Activated B cell treated with CpG ODN at 0.5 μM for 24 hours (primary cell): ENCODE data around the gene ARHGEF19. TPM values are rescaled to one million over a fixed set of nuclear protein-coding genes. Genes with fewer than 3 reads are reported as not detected.
"Not testable (repeated sequence)": the region's sequence is repeated elsewhere in the genome, so short reads cannot be mapped to it uniquely, and the experiment has no call there.

Source experiments
- ATAC-seq: fragments of 200-7000 bp; cut with Tn5 transposase; one replicate; pipeline ENCODE4 v1.10.0; 2021; ENCODE audit warnings: low read depth, mild to moderate bottlenecking, moderate library complexity
- CTCF ChIA-PET: fragments of 350-600 bp; sonication (Branson Sonifier 250); formaldehyde crosslinking; loops from one replicate; lab custom pipeline; 2021; ENCODE audit warnings: antibody characterized with exemption; lab: Charles Lee
- POLR2A ChIA-PET: fragments of 350-600 bp; sonication (Branson Sonifier 250); formaldehyde crosslinking; loops from one replicate; lab custom pipeline; 2021; ENCODE audit warnings: antibody characterized with exemption; lab: Charles Lee
- DNase-seq: peaks from one replicate; pipeline ENCODE4 v3.0.0; 2022
- H3K27ac Mint-ChIP-seq: one replicate; pipeline ENCODE4 v1.8.0; 2020; ENCODE audit warnings: mixed read lengths
- H3K27me3 Mint-ChIP-seq: one replicate; pipeline ENCODE4 v1.8.0; 2021; ENCODE audit warnings: mixed read lengths
- H3K36me3 Mint-ChIP-seq: one replicate; pipeline ENCODE4 v1.8.0; 2021; ENCODE audit warnings: low read depth, mixed read lengths
- H3K4me1 Mint-ChIP-seq: one replicate; pipeline ENCODE4 v1.8.0; 2021; ENCODE audit warnings: mixed read lengths
- H3K4me3 Mint-ChIP-seq: one replicate; pipeline ENCODE4 v1.8.0; 2020; ENCODE audit warnings: mild to moderate bottlenecking, mixed read lengths
- H3K9me3 Mint-ChIP-seq: one replicate; pipeline ENCODE4 v1.8.0; 2020; ENCODE audit warnings: mixed read lengths
- intact Hi-C: fragments of 100-400 bp; cut with micrococcal nuclease; formaldehyde crosslinking; loops from one replicate; pipeline ENCODE4 v1.15.1; 2024
- total RNA-seq: library from RNA; stranded (reverse); gene quantifications from 2 replicates; pipeline ENCODE4 v1.2.3, GENCODE V29; 2022
- TF ChIP-seq, protein P1 (sequence below): fragments of 200-600 bp; IDR thresholded peaks from one replicate; pipeline ENCODE4 v1.8.0; 2022; ENCODE audit warnings: antibody characterized with exemption, mild to moderate bottlenecking

The ARHGEF19 gene
- 7.6 and 7.7 TPM in 2 replicates for total RNA-seq

DNA sequence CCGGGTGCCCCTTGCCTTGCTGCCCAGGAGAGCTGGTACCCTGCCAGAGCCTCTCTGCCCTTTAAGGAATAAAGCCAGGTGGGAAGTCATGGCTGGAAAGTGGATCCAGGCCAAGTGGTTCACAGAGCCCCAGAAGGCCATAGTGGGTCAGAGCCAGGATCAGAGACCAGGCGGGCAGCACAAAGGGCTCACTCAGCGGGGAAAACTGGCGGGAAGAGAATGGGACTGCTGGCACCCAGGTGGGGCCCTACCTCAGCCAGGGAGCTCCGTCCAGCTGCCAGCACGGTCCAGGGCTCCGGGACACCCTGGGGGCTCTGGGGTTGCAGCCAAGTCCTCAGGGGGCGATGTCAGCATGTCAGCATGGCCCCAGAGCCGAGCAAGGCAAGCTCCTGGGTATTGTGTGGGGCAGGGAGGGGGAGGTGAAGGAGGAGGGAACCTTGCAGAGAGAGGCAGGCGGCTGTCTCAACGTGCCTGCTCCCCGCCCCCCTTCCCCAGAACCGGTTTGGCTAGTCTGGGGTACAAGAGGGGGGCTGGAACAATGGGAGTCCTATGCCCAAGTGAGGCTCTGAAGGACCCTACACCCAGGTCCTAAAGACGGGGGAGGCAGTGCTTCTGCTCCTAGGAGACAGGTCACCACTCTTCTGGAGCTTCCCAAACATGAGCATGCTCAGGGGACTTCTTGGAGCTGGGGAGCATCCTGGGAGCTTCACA, at the start of gene ARHGEF19:
ARHGEF19 (minus strand) TSS at position 402 of the 711 bp plus-strand sequence. CDS start 3,598 bp downstream, outside the sequence.
- POLR2A ChIA-PET: no interaction called here
- Mint-ChIP-seq H3K27ac (no peak within 1 kb of the TSS), H3K9me3 (no peaks in the 10 kb centered on the region)

DNA sequence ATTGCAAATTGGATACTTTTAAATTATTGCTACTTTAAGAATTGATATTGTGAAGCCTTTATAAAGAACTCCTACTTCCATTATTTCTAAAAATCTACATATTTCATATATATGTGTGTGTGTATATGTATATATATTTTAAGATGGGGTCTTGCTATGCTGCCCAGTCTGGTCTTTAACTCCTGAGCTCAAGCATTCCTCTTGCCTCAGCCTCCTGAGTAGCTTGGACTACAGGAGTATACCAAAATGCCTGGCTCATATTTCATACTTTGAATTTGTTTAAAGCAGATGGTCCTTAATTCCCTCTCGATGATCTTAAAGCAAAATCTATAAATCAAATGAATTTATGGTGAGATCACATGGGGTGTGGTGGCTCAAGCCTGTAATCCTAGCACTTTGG, 49.6 kb upstream of the ARHGEF19 start:
- DNase-seq: no peak
- no peak overlapping the region for H3K27ac Mint-ChIP-seq
- no peaks in the 10 kb centered on the region for H3K4me1 Mint-ChIP-seq
- ChIA-PET POLR2A (no interaction called here), CTCF (no interaction called here)
- no peak overlapping the region for H3K4me3 Mint-ChIP-seq
- intact Hi-C loops: no loop called here
- TF ChIP-seq, protein P1, sequence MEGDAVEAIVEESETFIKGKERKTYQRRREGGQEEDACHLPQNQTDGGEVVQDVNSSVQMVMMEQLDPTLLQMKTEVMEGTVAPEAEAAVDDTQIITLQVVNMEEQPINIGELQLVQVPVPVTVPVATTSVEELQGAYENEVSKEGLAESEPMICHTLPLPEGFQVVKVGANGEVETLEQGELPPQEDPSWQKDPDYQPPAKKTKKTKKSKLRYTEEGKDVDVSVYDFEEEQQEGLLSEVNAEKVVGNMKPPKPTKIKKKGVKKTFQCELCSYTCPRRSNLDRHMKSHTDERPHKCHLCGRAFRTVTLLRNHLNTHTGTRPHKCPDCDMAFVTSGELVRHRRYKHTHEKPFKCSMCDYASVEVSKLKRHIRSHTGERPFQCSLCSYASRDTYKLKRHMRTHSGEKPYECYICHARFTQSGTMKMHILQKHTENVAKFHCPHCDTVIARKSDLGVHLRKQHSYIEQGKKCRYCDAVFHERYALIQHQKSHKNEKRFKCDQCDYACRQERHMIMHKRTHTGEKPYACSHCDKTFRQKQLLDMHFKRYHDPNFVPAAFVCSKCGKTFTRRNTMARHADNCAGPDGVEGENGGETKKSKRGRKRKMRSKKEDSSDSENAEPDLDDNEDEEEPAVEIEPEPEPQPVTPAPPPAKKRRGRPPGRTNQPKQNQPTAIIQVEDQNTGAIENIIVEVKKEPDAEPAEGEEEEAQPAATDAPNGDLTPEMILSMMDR: no peak
- peaks cover 6% of the 10 kb centered on the region for H3K36me3 Mint-ChIP-seq
- no peaks in the 10 kb centered on the region for H3K9me3 Mint-ChIP-seq
- no peaks in the 10 kb centered on the region for H3K27me3 Mint-ChIP-seq
- no peak for ATAC-seq

More for the DNA sequence above, at the start of gene ARHGEF19:
- ATAC-seq: no peak
- H3K4me1 Mint-ChIP-seq: peaks cover 18% of the 10 kb centered on the region
- intact Hi-C loops: no loop called here
- TF ChIP-seq, protein P1: no peak
- H3K36me3 Mint-ChIP-seq: no peaks in the 10 kb centered on the region
- H3K27me3 Mint-ChIP-seq: peaks cover 4% of the 10 kb centered on the region
- CTCF ChIA-PET: no interaction called here
- no peak for DNase-seq
- H3K4me3 Mint-ChIP-seq: no peak within 1 kb of the TSS

DNA sequence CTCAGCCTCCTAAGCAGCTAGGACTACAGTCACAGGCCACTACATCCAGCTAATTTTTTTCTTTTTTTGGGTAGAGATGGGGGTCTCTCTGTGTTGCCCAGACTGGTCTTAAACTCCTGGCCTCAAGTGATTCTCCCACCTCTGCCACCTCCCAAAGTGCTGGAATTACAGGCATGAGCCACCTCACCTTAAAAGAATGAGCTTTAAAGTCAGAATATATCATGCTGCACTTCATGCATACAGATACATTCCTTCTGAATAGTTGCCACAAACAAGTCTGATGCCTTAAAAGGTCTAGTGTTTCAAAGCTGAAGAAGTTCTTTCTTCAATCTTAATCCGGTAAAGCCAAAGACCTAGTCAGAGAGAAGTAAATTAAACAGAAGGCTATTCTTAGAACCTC, 48.4 kb upstream of the ARHGEF19 start:
- Mint-ChIP-seq H3K4me3 (no peak overlapping the region), H3K27ac (no peak overlapping the region), H3K36me3 (peaks cover 15% of the 10 kb centered on the region), H3K4me1 (no peaks in the 10 kb centered on the region), H3K27me3 (no peaks in the 10 kb centered on the region), H3K9me3 (no peaks in the 10 kb centered on the region)
- intact Hi-C loops: no loop called here
- POLR2A ChIA-PET: no interaction called here
- CTCF ChIA-PET: interaction anchor here (0.7 kb wide), 1 partner anchor 183 kb away, joined by 3 read pairs; no protein-coding TSS in a partner anchor
- TF ChIP-seq, protein P1: no peak
- DNase-seq: no peak
- no peak for ATAC-seq

DNA sequence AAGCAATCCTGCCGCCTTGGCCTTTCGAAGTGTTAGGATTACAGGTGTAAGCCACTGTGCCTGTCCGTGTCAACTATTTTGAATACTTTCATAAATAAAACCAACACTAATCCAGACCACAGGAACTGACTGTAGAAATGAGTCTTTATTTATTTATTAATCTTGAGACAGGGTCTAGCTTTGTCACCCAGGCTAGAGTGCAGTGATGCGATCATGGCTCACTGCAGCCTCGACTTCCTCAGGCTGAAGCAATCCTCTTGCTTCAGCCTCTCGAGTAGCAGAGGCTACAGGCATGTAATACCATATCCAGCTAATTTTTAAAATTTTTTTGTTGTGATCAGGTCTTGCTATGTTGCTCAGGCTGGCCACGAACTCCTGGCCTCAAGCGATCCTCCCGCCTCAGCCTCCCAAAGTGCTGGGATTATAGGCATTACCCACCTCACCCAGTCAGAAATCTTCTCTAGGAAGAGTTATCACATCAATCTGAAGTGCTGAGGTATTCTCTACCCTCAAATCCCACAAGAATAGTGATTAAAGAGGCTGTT, 46.2 kb upstream of the ARHGEF19 start:
- no peak for DNase-seq

DNA sequence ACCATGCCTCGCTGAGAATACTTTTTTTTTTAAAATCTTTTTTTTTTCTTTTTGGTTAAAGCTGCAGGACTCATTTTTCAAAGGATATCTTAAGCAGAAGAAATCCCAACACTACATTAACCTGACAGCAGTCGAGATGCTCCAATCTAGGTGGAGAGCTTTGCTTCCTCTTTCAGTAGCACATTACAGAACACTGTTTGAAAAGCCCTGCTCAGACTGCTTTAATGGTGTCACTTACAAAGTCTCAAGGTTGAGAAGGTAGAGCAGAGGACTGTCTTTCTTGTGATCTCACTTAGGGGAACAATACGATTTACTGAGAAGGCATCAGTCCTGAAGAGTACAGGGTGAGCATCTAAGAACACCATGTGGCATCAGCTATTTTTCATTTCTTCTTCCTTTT, 45.5 kb upstream of the ARHGEF19 start:
- H3K27ac Mint-ChIP-seq: no peak overlapping the region
- ChIA-PET CTCF (no interaction called here), POLR2A (interaction anchor here (0.5 kb wide), 1 partner anchor 17 kb away, joined by 3 read pairs; no protein-coding TSS in a partner anchor)
- H3K9me3 Mint-ChIP-seq: no peaks in the 10 kb centered on the region
- DNase-seq: no peak
- peaks cover 39% of the 10 kb centered on the region for H3K36me3 Mint-ChIP-seq
- no peak overlapping the region for H3K4me3 Mint-ChIP-seq
- TF ChIP-seq, protein P1: no peak
- intact Hi-C loops: no loop called here
- no peak for ATAC-seq
- H3K4me1 Mint-ChIP-seq: no peaks in the 10 kb centered on the region
- H3K27me3 Mint-ChIP-seq: no peaks in the 10 kb centered on the region

More for the DNA sequence above, 46.2 kb upstream of the ARHGEF19 start:
- Mint-ChIP-seq H3K27me3 (no peaks in the 10 kb centered on the region), H3K4me1 (no peaks in the 10 kb centered on the region), H3K27ac (no peak overlapping the region), H3K9me3 (no peaks in the 10 kb centered on the region), H3K36me3 (peaks cover 32% of the 10 kb centered on the region), H3K4me3 (no peak overlapping the region)
- ChIA-PET CTCF (no interaction called here), POLR2A (interaction anchor here (0.5 kb wide), 1 partner anchor 18 kb away, joined by 3 read pairs; no protein-coding TSS in a partner anchor)
- no peak for ATAC-seq
- TF ChIP-seq, protein P1: no peak
- intact Hi-C loops: no loop called here

DNA sequence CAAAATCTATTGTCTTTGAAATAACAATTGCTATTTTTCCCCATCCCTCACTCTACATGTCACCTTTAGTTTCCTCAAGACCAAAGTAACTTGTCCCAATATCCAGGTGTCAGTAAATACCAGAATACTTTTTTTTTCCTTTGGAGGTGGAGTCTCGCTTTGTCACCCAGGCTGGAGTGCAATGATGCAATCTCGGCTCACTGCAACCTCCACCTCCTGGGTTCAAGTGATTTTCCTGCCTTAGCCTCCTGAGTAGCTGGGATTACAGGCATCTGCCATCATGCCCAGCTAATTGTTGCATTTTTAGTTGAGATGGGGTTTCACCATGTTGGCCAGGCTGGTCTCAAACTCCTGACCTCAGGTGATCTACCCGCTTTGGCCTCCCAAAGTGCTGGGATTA, 45.1 kb upstream of the ARHGEF19 start:
- peaks cover 42% of the 10 kb centered on the region for H3K36me3 Mint-ChIP-seq
- H3K27me3 Mint-ChIP-seq, H3K27ac Mint-ChIP-seq, CTCF ChIA-PET, POLR2A ChIA-PET, DNase-seq, ATAC-seq, intact Hi-C loops, H3K4me3 Mint-ChIP-seq, H3K4me1 Mint-ChIP-seq, H3K9me3 Mint-ChIP-seq: not testable (repeated sequence)
